GM20431 (cell line): ENCODE measurements around the gene RFPL4AL1.
"Not testable (repeated sequence)": the region's sequence is repeated elsewhere in the genome, so short reads cannot be mapped to it uniquely, and the experiment has no call there.

Source experiments
- in situ Hi-C: fragments of 300-500 bp; cut with MseI, MboI; formaldehyde crosslinking; loops from one replicate; pipeline ENCODE4 v1.15.0; 2020; ENCODE audit warnings: low sequenced_read_pairs; ENCODE audit not compliant: unreplicated experiment

RFPL4AL1 gene

DNA sequence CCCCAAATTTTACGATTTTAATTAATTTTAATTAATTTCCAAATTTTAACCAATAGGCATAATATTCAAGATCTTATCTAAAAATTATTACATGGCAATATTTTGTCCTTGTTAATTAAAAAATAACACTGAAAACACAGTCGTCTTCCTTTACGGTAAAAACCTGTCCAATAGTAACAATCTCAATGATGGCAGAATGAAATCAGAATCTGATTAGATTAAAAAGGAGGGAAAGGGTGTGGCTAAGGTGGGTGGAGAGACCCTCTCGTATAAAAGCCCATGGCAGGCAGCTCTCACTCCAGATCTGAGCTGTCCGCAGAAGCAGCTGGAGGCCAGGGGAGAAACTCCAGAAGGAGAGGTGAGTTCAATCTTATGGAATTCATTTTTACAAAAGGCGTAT is at the start of gene RFPL4AL1:
Gene RFPL4AL1, plus strand, starts transcription at position 301 of the 400 bp plus-strand sequence. CDS start 2,687 bp downstream, outside the sequence.
- in situ Hi-C loops: not testable (repeated sequence)

DNA sequence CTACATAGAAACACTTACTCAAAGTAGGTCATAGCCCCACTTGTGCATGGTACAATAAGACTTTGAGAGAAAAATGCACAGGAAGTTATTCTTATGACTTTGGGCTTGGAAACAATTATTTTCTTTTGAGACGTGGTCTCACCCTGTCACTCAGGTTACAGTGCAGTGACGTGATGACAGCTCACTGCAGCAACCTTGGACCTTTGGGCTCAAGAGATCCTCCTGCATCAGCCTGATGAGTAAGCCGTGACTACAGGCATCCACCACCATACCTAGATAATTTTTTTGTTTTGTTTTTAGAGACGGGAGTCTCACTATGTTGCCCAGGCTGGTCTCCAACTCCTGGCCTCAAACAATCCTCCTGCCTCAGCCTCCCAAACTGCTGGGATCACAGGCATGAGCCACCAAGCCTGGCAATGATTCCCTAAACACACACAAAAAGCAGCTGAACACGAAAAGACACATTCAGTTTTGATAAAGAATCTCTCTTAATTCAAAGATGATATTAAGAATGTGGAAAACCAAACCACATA is 48.6 kb upstream of the RFPL4AL1 start:
- in situ Hi-C loops: no loop called here

DNA sequence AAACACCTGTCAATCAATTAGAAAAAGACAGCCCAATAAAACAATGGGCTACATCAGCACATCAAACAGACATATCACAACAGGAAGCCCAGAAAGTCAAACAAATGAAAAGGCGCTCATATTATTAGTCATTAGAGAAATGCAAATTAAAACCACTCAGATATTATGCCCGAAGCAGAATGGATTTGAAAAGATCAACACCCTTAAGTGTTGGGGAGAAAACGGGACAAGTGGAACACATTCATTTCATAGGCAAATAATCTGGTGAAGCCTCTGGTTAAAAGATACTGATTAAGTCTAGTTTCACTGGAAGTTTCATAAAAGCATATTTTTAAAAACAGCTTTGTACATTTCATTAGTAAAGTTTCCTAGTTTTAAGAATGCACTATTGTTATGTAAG is 48.1 kb upstream of the RFPL4AL1 start:
- in situ Hi-C loops: no loop called here

DNA sequence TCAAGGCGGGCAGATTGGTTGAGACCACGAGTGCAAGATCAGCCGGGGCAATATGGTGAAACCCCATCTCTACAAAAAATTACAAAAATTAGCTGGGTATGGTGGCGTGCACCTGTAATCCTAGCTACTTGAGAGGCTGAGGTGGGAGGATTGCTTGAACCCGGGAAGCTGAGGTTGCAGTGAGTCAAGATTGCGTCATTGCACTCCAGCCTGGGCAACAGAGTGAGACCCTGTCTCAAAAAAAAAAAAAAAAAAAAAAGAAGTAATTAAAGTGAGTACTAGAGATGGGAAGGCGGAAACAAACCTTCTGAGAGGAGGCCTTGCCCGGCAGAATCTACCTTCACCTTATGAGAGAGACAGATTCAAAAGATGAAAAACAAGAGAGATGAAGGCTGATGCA is 45.4 kb upstream of the RFPL4AL1 start:
- in situ Hi-C loops: no loop called here

DNA sequence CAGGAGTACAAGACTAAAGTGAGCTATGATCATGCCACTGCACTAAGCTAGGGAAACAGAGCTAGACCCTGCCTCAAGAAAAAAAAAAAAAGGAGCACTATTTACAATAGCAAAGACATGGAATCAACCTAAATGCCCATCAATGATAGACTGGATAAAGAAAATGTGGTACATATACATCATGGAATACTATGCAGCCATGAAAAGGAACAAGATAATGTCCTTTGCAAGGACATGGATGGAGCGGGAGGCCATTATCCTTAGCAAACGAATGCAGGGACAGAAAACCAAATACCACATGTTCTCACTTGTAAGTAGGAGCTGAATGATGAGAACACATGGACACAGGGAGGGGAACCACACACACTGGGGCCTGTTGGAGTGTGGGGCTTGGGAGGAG is 38.5 kb upstream of the RFPL4AL1 start:
- in situ Hi-C loops: not testable (repeated sequence)

DNA sequence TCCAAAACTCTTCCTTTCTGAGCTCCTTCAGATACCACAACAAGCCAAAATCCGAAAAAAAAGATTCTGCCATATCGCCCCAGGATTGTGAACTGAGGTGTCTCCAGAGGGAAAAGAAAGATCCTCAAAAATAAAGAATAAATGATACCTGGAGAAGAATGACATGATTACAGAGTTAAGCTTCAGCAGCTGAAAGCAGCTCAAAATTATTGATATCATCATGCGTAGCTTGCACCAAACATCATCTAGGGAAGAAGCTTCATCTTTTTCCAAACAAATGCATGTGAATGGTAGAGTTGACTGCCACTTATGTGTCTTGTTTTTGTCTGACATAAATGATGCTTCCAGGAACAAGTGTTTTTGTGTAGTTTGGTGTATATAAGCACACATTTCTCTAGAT is 30.6 kb upstream of the RFPL4AL1 start, which contains the start of gene NLRP9:
Gene NLRP9, minus strand, starts transcription at position 101 of the 400 bp plus-strand sequence. Its CDS starts 28 bp downstream, at position 73.
- in situ Hi-C loops: no loop called here

DNA sequence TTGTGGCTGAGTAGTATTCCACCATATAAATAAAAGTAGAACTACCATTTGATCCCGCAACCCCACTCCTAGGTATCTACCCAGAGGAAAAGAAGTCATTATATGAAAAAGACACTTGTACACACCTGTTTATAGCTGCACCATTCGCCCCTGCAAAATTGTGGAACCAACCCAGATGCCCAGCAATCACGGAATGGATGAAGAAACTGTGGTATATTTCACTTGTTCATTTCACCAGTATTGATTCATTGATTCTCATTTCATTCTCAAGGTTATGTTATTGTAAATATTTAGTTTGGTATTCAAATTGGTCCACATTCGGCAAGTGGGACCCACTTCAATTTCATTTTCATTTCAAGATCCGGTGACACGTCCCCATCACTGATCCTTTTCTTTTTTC is 18.2 kb upstream of the RFPL4AL1 start:
- in situ Hi-C loops: no loop called here

DNA sequence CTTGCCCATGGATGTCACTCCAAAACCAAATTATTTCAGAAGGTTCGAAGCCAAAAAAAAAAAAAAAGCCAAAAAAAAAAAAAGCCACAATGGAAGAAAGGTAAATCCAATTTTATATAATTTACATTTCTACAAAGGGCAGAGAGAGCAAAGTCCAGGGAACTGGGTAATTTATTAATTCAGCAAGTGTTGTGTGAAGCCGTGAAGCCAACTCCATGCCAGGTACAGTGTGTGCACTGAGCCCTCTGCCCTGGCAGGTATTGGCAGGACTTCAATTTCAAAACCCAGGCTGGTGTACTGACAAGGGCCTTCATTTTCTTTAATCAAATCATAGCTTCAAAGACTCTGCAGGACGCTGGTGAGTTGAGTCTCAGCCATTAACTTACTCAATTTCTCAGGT is 15.5 kb upstream of the RFPL4AL1 start:
- in situ Hi-C loops: no loop called here

DNA sequence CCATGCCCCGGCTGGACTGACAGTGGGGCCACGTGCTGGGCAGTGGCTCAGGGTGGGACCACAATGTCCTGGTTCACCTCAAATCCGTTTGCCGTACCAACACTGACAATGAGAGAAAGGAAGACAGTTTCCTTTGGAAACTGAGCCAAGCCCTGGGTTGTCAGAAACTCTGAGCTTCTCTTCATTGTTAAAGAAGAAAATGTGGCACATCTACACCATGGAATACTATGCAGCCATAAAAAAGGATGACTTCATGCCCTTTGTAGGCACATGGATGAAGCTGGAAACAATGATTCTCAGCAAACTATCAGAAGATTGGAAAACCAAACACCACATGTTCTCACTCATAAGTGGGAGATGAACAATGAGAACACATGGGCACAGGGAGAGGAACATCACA is 12.1 kb upstream of the RFPL4AL1 start:
- in situ Hi-C loops: not testable (repeated sequence)

DNA sequence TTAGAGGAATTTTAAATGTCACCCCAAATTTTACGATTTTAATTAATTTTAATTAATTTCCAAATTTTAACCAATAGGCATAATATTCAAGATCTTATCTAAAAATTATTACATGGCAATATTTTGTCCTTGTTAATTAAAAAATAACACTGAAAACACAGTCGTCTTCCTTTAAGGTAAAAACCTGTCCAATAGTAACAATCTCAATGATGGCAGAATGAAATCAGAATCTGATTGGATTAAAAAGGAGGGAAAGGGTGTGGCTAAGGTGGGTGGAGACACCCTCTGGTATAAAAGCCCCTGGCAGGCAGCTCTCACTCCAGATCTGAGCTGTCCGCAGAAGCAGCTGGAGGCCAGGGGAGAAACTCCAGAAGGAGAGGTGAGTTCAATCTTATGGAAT is 10.1 kb upstream of the RFPL4AL1 start, which contains the start of gene RFPL4A:
Gene RFPL4A, plus strand, starts transcription at position 301 of the 400 bp plus-strand sequence. CDS start 2,704 bp downstream, outside the sequence.
- in situ Hi-C loops: not testable (repeated sequence)

DNA sequence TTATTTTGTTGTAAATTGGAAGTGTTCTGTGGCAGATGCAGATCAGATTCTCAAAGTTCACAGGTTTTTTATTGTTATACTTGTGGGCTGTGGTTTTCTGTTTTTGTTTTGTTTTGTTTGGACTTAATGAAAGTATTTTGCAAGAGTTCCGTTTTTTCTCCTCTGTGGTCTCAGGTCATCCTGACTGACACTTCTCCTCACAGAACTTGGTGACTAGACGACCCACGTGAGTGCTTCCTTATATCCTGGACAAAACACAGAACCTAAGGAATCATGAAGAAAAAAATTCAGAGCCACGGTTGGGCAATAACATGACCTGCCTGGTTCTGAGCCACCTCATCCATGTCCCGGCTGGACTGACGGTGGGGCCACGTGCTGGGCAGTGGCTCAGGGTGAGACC is 2.5 kb upstream of the RFPL4AL1 start:
- in situ Hi-C loops: no loop called here

DNA sequence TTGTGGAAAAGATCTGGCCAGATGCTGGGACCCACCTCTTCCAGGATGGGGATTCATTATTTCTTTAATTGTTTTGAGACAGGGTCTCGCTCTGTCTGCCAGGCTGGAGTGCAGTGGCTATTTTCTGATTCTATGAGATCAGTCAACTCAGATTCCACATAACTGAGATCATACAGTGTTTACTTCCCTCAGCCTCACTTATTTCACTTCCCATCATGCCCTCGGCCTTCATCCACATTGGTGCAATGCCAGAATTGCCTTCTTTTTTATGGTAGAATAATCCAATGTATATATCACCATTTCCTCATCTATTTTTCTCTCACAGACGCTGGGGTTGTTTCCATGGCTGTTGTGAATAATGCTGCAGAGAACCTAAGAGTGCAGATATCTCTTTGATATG is 714 bp downstream of the RFPL4AL1 start:
- in situ Hi-C loops: not testable (repeated sequence)

DNA sequence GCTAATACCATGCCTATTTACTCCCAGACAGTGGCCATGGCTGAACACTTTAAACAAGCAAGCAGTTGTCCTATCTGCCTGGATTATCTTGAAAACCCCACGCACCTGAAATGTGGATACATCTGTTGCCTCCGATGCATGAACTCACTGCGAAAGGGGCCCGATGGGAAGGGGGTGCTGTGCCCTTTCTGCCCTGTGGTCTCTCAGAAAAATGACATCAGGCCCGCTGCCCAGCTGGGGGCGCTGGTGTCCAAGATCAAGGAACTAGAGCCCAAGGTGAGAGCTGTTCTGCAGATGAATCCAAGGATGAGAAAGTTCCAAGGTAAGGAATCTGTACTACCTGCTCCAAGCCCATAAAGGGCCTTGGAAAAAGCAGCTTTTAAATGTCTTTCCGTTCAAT is 8.6 kb downstream of the RFPL4AL1 start:
- in situ Hi-C loops: no loop called here

DNA sequence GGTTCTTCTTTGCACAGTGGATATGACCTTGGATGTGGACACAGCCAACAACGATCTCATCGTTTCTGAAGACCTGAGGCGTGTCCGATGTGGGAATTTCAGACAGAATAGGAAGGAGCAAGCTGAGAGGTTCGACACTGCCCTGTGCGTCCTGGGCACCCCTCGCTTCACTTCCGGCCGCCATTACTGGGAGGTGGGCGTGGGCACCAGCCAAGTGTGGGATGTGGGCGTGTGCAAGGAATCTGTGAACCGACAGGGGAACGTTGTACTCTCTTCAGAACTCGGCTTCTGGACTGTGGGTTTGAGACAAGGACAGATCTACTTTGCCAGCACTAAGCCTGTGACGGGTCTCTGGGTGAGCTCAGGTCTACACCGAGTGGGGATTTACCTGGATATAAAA is 9.4 kb downstream of the RFPL4AL1 start:
- in situ Hi-C loops: no loop called here

DNA sequence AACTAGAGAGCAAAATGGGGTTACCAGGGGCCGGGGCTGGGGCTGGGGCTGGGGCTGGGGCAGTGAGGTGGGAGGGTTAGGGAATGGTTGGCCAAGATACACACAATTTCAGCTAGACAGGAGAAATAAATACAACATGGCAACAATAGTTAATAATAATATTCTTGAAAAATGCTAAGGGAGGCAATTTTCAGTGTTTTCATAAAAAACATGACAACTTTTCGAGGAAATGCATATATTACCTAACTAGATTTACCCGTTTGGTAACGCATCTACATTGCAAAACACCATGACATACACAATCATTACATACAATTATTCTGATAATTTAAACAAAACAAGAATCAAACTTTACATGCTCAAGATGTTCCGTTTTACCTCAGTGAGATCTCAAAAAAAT is 12.2 kb downstream of the RFPL4AL1 start:
- in situ Hi-C loops: no loop called here

DNA sequence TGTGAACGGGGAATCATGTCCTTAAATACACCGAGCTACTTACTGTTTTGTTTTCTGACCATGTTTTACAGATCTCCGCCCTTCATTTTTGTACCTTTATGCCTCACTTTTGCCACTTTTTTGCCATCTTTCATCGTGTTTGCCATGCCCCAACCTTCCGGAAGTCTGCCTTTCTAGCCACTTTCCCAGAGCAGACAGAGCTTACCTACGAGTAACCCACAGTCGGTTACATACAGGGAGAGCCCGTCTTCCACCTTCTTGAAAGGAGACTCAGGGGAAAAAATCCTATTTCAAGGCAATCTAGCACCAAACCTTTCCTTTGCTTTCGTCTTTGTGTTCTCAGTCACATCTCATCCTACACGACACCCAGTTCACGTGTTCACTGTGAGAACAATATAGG is 26.1 kb downstream of the RFPL4AL1 start:
- in situ Hi-C loops: no loop called here

DNA sequence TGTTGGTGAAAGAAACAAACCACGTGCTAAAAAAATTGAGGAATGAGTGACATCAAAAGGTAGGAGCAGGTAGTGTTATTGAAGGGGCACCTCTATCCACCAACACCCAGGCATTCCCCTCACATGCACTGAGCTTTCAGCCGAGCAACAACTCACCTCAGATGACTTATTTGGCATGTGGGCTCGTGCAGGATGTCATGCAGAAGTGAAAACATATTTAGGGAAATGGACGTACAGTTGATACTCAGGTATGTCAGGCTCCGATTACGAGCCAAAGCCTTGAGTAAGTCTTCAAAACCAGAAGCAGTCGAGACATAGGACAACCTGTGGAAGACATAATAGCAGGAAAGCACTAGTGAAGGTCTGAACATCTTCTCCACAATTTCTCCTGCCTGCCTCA is 32.5 kb downstream of the RFPL4AL1 start:
- in situ Hi-C loops: no loop called here

DNA sequence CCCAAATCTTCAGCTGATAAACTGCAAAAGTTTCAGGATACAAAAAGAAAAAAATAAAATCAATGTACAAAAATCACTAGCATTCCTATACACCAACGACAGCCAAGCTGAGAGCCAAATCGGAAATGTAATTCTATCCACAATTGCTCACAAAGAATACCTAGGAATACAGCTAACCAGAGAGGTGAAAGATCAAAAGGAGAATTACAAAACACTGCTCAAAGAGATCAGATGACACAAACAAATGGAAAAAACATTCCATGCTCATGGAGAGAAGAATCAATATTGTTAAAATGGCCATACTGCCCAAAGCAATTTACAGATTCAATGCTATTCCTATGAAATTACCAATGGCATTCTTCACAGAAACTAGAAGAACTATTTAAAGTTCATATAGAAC is 33.4 kb downstream of the RFPL4AL1 start:
- in situ Hi-C loops: no loop called here

DNA sequence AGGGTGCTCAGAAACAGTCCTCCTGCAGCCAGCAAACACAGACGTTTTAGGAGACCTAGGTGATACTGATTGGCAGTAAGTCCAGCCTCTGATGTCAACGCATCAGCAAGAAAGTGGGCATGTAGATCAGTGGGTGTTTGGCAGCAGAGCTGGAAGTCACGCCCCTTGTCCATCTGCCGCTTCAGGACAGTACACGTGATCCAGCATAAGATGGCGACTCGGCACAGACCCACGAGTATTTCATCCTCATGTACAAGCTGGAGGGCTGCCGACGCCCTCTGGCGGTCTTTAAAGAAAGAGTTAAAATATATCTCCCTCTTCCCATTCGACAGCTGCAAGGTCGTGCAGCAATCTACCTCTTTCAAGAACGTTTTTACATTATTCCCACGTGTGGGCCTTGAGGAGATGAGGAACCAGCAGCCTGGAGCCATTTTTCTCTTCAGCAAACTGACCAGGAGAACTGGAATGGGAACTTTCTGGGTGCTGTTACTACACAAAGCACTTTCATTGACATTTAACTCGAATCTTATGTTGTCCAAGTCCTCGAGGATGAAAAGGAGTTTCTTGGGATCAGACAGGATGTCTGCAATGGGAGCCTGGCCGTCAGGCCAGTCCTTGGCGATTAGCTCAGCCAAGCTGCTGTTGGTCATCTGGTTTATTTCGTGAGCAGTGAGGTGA is 40.6 kb downstream of the RFPL4AL1 start:
- in situ Hi-C loops: no loop called here

DNA sequence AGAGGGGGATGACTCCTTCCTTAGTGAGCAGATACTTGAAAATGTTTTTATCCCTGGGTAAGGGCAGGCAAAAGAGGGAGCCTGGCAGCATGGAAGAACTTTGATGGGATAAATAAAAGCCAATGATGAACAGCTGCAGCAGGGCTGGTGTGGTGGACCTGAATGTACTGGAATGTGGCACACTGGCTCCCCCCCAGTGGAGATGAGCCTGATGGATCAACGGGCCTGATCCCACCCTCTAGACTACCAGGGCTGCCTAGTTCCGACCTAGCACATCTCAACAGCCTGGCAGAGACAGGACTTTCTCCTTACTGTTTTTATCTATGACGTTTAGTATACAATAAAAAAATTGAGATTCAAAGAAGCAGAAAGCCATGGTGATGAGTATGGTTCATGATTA is 42.4 kb downstream of the RFPL4AL1 start:
- in situ Hi-C loops: no loop called here

DNA sequence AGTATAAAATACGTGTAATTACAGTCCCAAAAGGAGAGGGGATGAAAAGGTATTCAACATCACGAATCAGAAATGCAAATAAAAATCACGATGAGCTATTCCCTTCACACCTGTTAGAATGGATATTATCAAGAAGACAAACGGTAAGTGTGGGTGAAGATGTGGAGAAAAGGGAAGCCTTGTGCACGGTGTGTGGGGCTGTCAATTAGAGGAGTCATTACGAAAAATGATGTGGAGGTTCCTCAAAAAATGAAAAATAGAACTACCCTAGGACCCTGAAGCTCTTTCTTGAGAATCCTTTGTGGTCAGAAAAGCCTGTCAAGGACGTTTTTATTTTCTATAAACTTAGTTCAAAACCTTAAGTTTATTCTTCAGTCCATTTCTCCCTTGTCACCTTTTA is 43.5 kb downstream of the RFPL4AL1 start:
- in situ Hi-C loops: no loop called here

DNA sequence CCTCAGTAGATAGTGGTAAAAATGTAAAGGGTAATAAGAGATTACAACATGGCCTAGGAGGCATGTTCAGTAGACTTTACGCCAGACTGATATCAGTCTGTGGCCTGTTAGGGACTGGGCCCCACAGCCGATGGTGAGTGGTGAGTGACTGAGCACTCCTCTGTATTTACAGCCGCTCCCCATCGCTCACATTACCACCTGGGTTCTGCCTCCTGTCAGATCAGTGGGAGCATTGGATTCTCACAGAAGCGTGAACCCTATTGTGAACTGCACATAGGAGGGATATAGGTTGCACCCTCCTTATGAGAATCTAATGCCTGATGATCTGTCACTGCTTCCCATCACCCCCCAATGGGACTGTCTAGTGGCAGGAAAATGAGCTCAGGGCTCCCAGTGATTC is 45.0 kb downstream of the RFPL4AL1 start:
- in situ Hi-C loops: no loop called here
